Uterus (tissue), 4 donors: Measurements from ENCODE around the gene CDH22. TPM values are rescaled to one million over a fixed set of nuclear protein-coding genes. Genes with fewer than 3 reads are reported as not detected.
A peak's percentile ranks its signal among the peaks of the same experiment; 100 is the strongest.

Source experiments
- DNase-seq, 2 donors: peaks; one replicate each; pipeline ENCODE4 v3.0.0-alpha.2; 2019 to 2020
- H3K27ac ChIP-seq, 2 donors: fragments of 200-600 bp; sonication (generic); 1 replicate in 1 of 2; 2 replicates in 1 of 2; pipeline ENCODE4 v1.5.1; 2016 to 2018
- H3K27me3 ChIP-seq, 2 donors: fragments of 200-600 bp; sonication (generic); one replicate each; pipeline ENCODE4 v1.5.1; 2018 to 2019; ENCODE audit warnings: control low read depth in 1 of 2
- H3K36me3 ChIP-seq, 2 donors: fragments of 200-600 bp; sonication (generic); one replicate each; pipeline ENCODE4 v1.5.1; 2019; ENCODE audit warnings: control low read depth in 1 of 2
- H3K4me1 ChIP-seq, 2 donors: fragments of 200-600 bp; sonication (generic); one replicate each; pipeline ENCODE4 v1.5.1; 2018 to 2019; ENCODE audit warnings: control low read depth in 1 of 2
- H3K4me3 ChIP-seq, 2 donors: fragments of 200-600 bp; sonication (generic); 1 replicate in 1 of 2; 2 replicates in 1 of 2; pipeline ENCODE4 v1.5.1; 2018 to 2019; ENCODE audit warnings: mild to moderate bottlenecking in 1 of 2
- H3K9me3 ChIP-seq, 2 donors: fragments of 200-600 bp; sonication (generic); one replicate each; pipeline ENCODE4 v1.5.1; 2019; ENCODE audit warnings: control low read depth in 1 of 2
- CTCF ChIP-seq, 4 experiments: fragments of 200-600 bp in 2 of 4; fragments of 450-650 bp in 2 of 4; sonication (generic) in 2 of 4; IDR thresholded peaks; one replicate each; pipeline ENCODE4 v1.5.1; 2016 to 2019; ENCODE audit warnings: antibody characterized with exemption in 4 of 4, mild to moderate bottlenecking in 2 of 4, moderate library complexity in 1 of 4
- POLR2A ChIP-seq, 2 donors: fragments of 450-650 bp; IDR thresholded peaks; one replicate each; pipeline ENCODE4 v1.6.1; 2016; ENCODE audit warnings: antibody characterized with exemption in 2 of 2, mild to moderate bottlenecking in 1 of 2, moderate library complexity in 1 of 2
- intact Hi-C: fragments of 100-400 bp; cut with DNase I; formaldehyde crosslinking; loops from one replicate; pipeline ENCODE4 v1.15.1; 2023; ENCODE audit warnings: low total_unique reads
- total RNA-seq, 4 donors: library from RNA; depleted of rRNA in 3 of 4; stranded (reverse); fragments of >200 nt in 3 of 4; gene quantifications; one replicate each; pipeline versions ENCODE4 v1.1.0 to v1.2.4, GENCODE V29; 2014 to 2023
- donor health status: DM: yes; HTN: yes; CAD: no.

Gene CDH22
- total RNA-seq, result under 1 TPM in 2 of 4 donors, not detected in 2; 0.48 to 0.49 TPM

- intact Hi-C loops, result no loop called here
Measured at GRCh38 chr20:46308258-46309157, at the start of gene CDH22. CDH22 (minus strand) TSS chr20:46308498; CDS start chr20:46251294, 57,204 bp downstream.

GRCh38 chr20:46357030-46357514, 48.8 kb upstream of the CDH22 start:
- intact Hi-C loops, result no loop called here
- no peaks in the 10 kb centered on the region for H3K27me3 ChIP-seq
- no peak for TF ChIP-seq POLR2A (IDR thresholded peaks at IDR 0.05)
- peak overlapping the region; percentile 27 to 62 for H3K27ac ChIP-seq
- no peaks in the 10 kb centered on the region for H3K9me3 ChIP-seq
- H3K4me3 ChIP-seq, result no peak overlapping the region
- H3K36me3 ChIP-seq, result no peaks in the 10 kb centered on the region
- H3K4me1 ChIP-seq, result peaks cover 4 to 9% of the 10 kb centered on the region in 2 donors
- DNase-seq, result peak in 1 of 2 donors; percentile 36

More at GRCh38 chr20:46308258-46309157, at the start of gene CDH22:
- peaks cover 16 to 48% of the 10 kb centered on the region in 2 donors for H3K27me3 ChIP-seq
- H3K27ac ChIP-seq, result no peak within 1 kb of the TSS
- no peaks in the 10 kb centered on the region for H3K36me3 ChIP-seq
- TF ChIP-seq POLR2A (IDR thresholded peaks at IDR 0.05), result no peak
- peak in 2 of 4 experiments; percentile 26 to 39 for TF ChIP-seq CTCF (IDR thresholded peaks at IDR 0.05)
- H3K4me1 ChIP-seq, result peaks cover 0 to 16% of the 10 kb centered on the region in 2 donors
- DNase-seq, result peak in 1 of 2 donors; percentile 28
- H3K4me3 ChIP-seq, result peak within 1 kb of the TSS in 1 of 2 donors; percentile 32
- no peaks in the 10 kb centered on the region for H3K9me3 ChIP-seq

GRCh38 chr20:46356195-46357029, 48.1 kb upstream of the CDH22 start:
- Histone ChIP-seq H3K4me1 (peaks cover 4 to 8% of the 10 kb centered on the region in 2 donors), H3K36me3 (no peaks in the 10 kb centered on the region), H3K9me3 (no peaks in the 10 kb centered on the region), H3K27me3 (no peaks in the 10 kb centered on the region), H3K4me3 (no peak overlapping the region), H3K27ac (peak overlapping the region; percentile 27 to 62)
- TF ChIP-seq POLR2A (IDR thresholded peaks at IDR 0.05) (no peak), CTCF (IDR thresholded peaks at IDR 0.05) (no peak)
- DNase-seq, result no peak
- intact Hi-C loops, result no loop called here

GRCh38 chr20:46355778-46356177, 47.5 kb upstream of the CDH22 start:
- no peak for DNase-seq
- Histone ChIP-seq H3K27ac (peak overlapping the region in 1 of 2 donors; percentile 62), H3K27me3 (no peaks in the 10 kb centered on the region), H3K4me1 (peaks cover 4 to 8% of the 10 kb centered on the region in 2 donors), H3K36me3 (no peaks in the 10 kb centered on the region), H3K9me3 (no peaks in the 10 kb centered on the region), H3K4me3 (no peak overlapping the region)
- intact Hi-C loops, result no loop called here
- TF ChIP-seq POLR2A (IDR thresholded peaks at IDR 0.05), result no peak
- TF ChIP-seq CTCF (IDR thresholded peaks at IDR 0.05), result no peak

GRCh38 chr20:46354920-46355654, 46.8 kb upstream of the CDH22 start:
- H3K4me3 ChIP-seq, result no peak overlapping the region
- H3K36me3 ChIP-seq, result no peaks in the 10 kb centered on the region
- no peak for DNase-seq
- TF ChIP-seq POLR2A (IDR thresholded peaks at IDR 0.05) (no peak), CTCF (IDR thresholded peaks at IDR 0.05) (no peak)
- H3K27me3 ChIP-seq, result no peaks in the 10 kb centered on the region
- H3K27ac ChIP-seq, result no peak overlapping the region
- H3K4me1 ChIP-seq, result peaks cover 4 to 8% of the 10 kb centered on the region in 2 donors
- no peaks in the 10 kb centered on the region for H3K9me3 ChIP-seq
- intact Hi-C loops, result no loop called here
